Activated T-cell treated with anti-CD3 and anti-CD28 coated beads, Interleukin-2, amount 50 U/mL, for 72 hours (primary cell): Measurements from ENCODE around the gene COMMD1. TPM values are rescaled to one million over a fixed set of nuclear protein-coding genes. Genes with fewer than 3 reads are reported as not detected.
"Not testable (repeated sequence)": the region's sequence is repeated elsewhere in the genome, so short reads cannot be mapped to it uniquely, and the experiment has no call there.

Experiments used
- ATAC-seq, 2 donors: fragments of 150-1000 bp; cut with Tn5 transposase; replicated peaks in 1 of 2; 2 replicates each; pipeline ENCODE4 v1.10.0; 2021; ENCODE audit warnings: moderate library complexity in 2 of 2, mild to moderate bottlenecking in 1 of 2
- DNase-seq, 2 donors: peaks; one replicate each; pipeline ENCODE4 v3.0.0; 2021 to 2022; ENCODE audit warnings: mixed read lengths in 1 of 2
- H3K27ac Mint-ChIP-seq: one replicate; pipeline ENCODE4 v1.8.0; 2022; ENCODE audit warnings: mild to moderate bottlenecking, moderate library complexity, mixed read lengths
- H3K27me3 Mint-ChIP-seq: one replicate; pipeline ENCODE4 v1.8.0; 2022; ENCODE audit warnings: low read depth, mixed read lengths
- H3K36me3 Mint-ChIP-seq, 2 donors: one replicate each; pipeline ENCODE4 v1.8.0; 2022; ENCODE audit warnings: mixed read lengths in 2 of 2, mild to moderate bottlenecking in 1 of 2; ENCODE audit not compliant: insufficient read depth in 2 of 2
- H3K4me1 Mint-ChIP-seq: one replicate; pipeline ENCODE4 v1.8.0; 2022; ENCODE audit warnings: low read depth, mixed read lengths
- H3K4me3 Mint-ChIP-seq, 2 donors: one replicate each; pipeline ENCODE4 v1.8.0; 2022; ENCODE audit warnings: mild to moderate bottlenecking in 2 of 2, mixed read lengths in 2 of 2, moderate library complexity in 2 of 2
- H3K9me3 Mint-ChIP-seq, 2 donors: one replicate each; pipeline ENCODE4 v1.8.0; 2022; ENCODE audit warnings: mixed read lengths in 2 of 2
- total RNA-seq, 2 donors: library from RNA; stranded (reverse); gene quantifications; one replicate each; pipeline ENCODE4 v1.2.3, GENCODE V29; 2022

COMMD1 gene
- total RNA-seq, result 10 to 100 TPM; 34.3 to 34.7 TPM

- Mint-ChIP-seq H3K36me3 (no peaks in the 10 kb centered on the region), H3K27ac (peak within 1 kb of the TSS; percentile 98), H3K9me3 (no peaks in the 10 kb centered on the region), H3K4me1 (peaks cover 22% of the 10 kb centered on the region), H3K27me3 (no peaks in the 10 kb centered on the region), H3K4me3 (peak within 1 kb of the TSS; percentile 98 to 100)
- peak; percentile 89 for DNase-seq
- peak; percentile 100 for ATAC-seq
Measured at GRCh38 chr2:61905372-61906185, at the start of gene COMMD1. Gene COMMD1 (plus strand): TSS chr2:61905674. CDS start chr2:61905679, 5 bp downstream.

GRCh38 chr2:61857224-61857623, 48.2 kb upstream of the COMMD1 start:
- Mint-ChIP-seq H3K4me3 (peak overlapping the region in 1 of 2 donors; percentile 54), H3K36me3 (peaks cover 1 to 2% of the 10 kb centered on the region in 2 donors), H3K27me3 (no peaks in the 10 kb centered on the region), H3K9me3 (peaks cover 1 to 2% of the 10 kb centered on the region in 2 donors), H3K27ac (no peak overlapping the region), H3K4me1 (peaks cover 33% of the 10 kb centered on the region)
- DNase-seq (no peak), ATAC-seq (peak in 1 of 2 donors; percentile 8)

- Mint-ChIP-seq H3K36me3 (peaks cover 12 to 21% of the 10 kb centered on the region in 2 donors), H3K27ac (no peak overlapping the region), H3K4me1 (peaks cover 7% of the 10 kb centered on the region), H3K9me3 (peaks cover 2% of the 10 kb centered on the region in 2 donors), H3K27me3 (no peaks in the 10 kb centered on the region), H3K4me3 (no peak overlapping the region)
- DNase-seq, result no peak
- no peak for ATAC-seq
Measured at GRCh38 chr2:61862085-61862484, 43.4 kb upstream of the COMMD1 start.

GRCh38 chr2:61866482-61867089, 38.9 kb upstream of the COMMD1 start:
- not testable (repeated sequence) for DNase-seq, H3K27me3 Mint-ChIP-seq, H3K27ac Mint-ChIP-seq, H3K4me3 Mint-ChIP-seq, H3K4me1 Mint-ChIP-seq, ATAC-seq, H3K9me3 Mint-ChIP-seq
- peaks cover 18 to 47% of the 10 kb centered on the region in 2 donors for H3K36me3 Mint-ChIP-seq

- no peaks in the 10 kb centered on the region for H3K27me3 Mint-ChIP-seq
- DNase-seq (no peak), ATAC-seq (no peak)
- H3K9me3 Mint-ChIP-seq, result no peaks in the 10 kb centered on the region
- H3K4me3 Mint-ChIP-seq, result no peak overlapping the region
- H3K27ac Mint-ChIP-seq, result no peak overlapping the region
- H3K4me1 Mint-ChIP-seq, result no peaks in the 10 kb centered on the region
- H3K36me3 Mint-ChIP-seq, result peaks cover 4 to 37% of the 10 kb centered on the region in 2 donors
Measured at GRCh38 chr2:61876400-61876799, 29.1 kb upstream of the COMMD1 start.

- ATAC-seq (no peak), DNase-seq (no peak)
- Mint-ChIP-seq H3K4me1 (no peaks in the 10 kb centered on the region), H3K9me3 (no peaks in the 10 kb centered on the region), H3K27ac (peak overlapping the region; percentile 61), H3K27me3 (no peaks in the 10 kb centered on the region), H3K36me3 (peaks cover 2 to 36% of the 10 kb centered on the region in 2 donors), H3K4me3 (no peak overlapping the region)
Measured at GRCh38 chr2:61877571-61878245, 27.8 kb upstream of the COMMD1 start.

GRCh38 chr2:61878761-61879160, 26.7 kb upstream of the COMMD1 start:
- Mint-ChIP-seq H3K9me3 (no peaks in the 10 kb centered on the region), H3K36me3 (peaks cover 3 to 34% of the 10 kb centered on the region in 2 donors), H3K4me3 (no peak overlapping the region), H3K4me1 (no peaks in the 10 kb centered on the region), H3K27ac (no peak overlapping the region), H3K27me3 (no peaks in the 10 kb centered on the region)
- no peak for DNase-seq
- ATAC-seq, result no peak

GRCh38 chr2:61879351-61879750, 26.1 kb upstream of the COMMD1 start:
- Mint-ChIP-seq H3K36me3 (peaks cover 3 to 29% of the 10 kb centered on the region in 2 donors), H3K27ac (peak overlapping the region; percentile 50)
- not testable (repeated sequence) for H3K4me1 Mint-ChIP-seq, H3K4me3 Mint-ChIP-seq, H3K9me3 Mint-ChIP-seq, DNase-seq, ATAC-seq, H3K27me3 Mint-ChIP-seq

- H3K27ac Mint-ChIP-seq, result peak overlapping the region; percentile 84
Measured at GRCh38 chr2:61882850-61883249, 22.6 kb upstream of the COMMD1 start.

GRCh38 chr2:61885896-61886603, 19.4 kb upstream of the COMMD1 start:
- no peaks in the 10 kb centered on the region for H3K27me3 Mint-ChIP-seq
- peak overlapping the region; percentile 100 for H3K27ac Mint-ChIP-seq
- peak overlapping the region; percentile 97 to 100 for H3K4me3 Mint-ChIP-seq
- H3K4me1 Mint-ChIP-seq, result peaks cover 32% of the 10 kb centered on the region
- H3K9me3 Mint-ChIP-seq, result no peaks in the 10 kb centered on the region
- ATAC-seq (no peak), DNase-seq (no peak)
- peaks cover 11 to 27% of the 10 kb centered on the region in 2 donors for H3K36me3 Mint-ChIP-seq

More at GRCh38 chr2:61882850-61883249, 22.6 kb upstream of the COMMD1 start:
- no peaks in the 10 kb centered on the region for H3K27me3 Mint-ChIP-seq
- peaks cover 8 to 36% of the 10 kb centered on the region in 2 donors for H3K36me3 Mint-ChIP-seq
- no peak overlapping the region for H3K4me3 Mint-ChIP-seq
- peaks cover 23% of the 10 kb centered on the region for H3K4me1 Mint-ChIP-seq
- DNase-seq (no peak), ATAC-seq (no peak)
- no peaks in the 10 kb centered on the region for H3K9me3 Mint-ChIP-seq

GRCh38 chr2:61887717-61888266, 17.7 kb upstream of the COMMD1 start:
- H3K27ac Mint-ChIP-seq, result peak overlapping the region; percentile 100
- ATAC-seq, result peak; percentile 2
- no peaks in the 10 kb centered on the region for H3K27me3 Mint-ChIP-seq
- peak in 1 of 2 donors; percentile 27 for DNase-seq
- H3K4me3 Mint-ChIP-seq, result peak overlapping the region; percentile 97 to 100
- peaks cover 10 to 20% of the 10 kb centered on the region in 2 donors for H3K36me3 Mint-ChIP-seq
- no peaks in the 10 kb centered on the region for H3K9me3 Mint-ChIP-seq
- H3K4me1 Mint-ChIP-seq, result peaks cover 32% of the 10 kb centered on the region

- Mint-ChIP-seq H3K36me3 (peaks cover 10 to 15% of the 10 kb centered on the region in 2 donors), H3K4me1 (peaks cover 32% of the 10 kb centered on the region), H3K27me3 (no peaks in the 10 kb centered on the region), H3K27ac (peak within 1 kb of the TSS; percentile 100), H3K4me3 (peak within 1 kb of the TSS; percentile 97 to 100), H3K9me3 (no peaks in the 10 kb centered on the region)
- peak; percentile 83 to 90 for ATAC-seq
- DNase-seq, result peak; percentile 89 to 93
Measured at GRCh38 chr2:61888267-61889055, 17.0 kb upstream of the COMMD1 start, which contains the start of gene CCT4. Gene CCT4 (minus strand): TSS chr2:61888656. CDS start chr2:61888507, 149 bp downstream.
